ENCODE results near the gene SPIB.
A peak's percentile ranks its signal among the peaks of the same experiment; 100 is the strongest.

Gene SPIB

GRCh38 chr19:50392759-50393158 is 26.0 kb upstream of the SPIB start:
- DNase-seq = no peak

GRCh38 chr19:50393589-50393988 is 25.1 kb upstream of the SPIB start:
- DNase-seq = no peak

DNA sequence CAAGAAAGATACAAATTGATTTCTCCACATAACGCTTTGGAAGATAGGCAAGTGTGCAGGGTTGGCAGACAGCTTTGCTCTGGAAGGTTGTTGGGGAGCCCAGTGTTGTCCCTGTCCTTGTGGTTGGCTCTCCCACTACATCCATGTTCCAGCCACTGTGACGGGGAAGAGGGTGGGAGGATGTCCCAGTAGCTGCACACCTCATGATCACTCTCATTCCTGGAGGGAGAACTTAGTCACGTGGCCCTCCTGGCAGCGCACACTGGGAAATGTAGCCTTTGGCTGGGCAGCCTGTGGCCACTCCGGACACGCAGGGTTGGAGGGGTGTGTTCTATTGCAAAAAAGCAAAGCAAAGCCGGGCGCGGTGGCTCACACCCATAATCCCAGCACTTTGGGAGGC is 24.7 kb upstream of the SPIB start:
- no peak for DNase-seq

- no peak for DNase-seq
These were observed 19.9 kb upstream of the SPIB start for GRCh38 chr19:50398675-50399367.

DNA sequence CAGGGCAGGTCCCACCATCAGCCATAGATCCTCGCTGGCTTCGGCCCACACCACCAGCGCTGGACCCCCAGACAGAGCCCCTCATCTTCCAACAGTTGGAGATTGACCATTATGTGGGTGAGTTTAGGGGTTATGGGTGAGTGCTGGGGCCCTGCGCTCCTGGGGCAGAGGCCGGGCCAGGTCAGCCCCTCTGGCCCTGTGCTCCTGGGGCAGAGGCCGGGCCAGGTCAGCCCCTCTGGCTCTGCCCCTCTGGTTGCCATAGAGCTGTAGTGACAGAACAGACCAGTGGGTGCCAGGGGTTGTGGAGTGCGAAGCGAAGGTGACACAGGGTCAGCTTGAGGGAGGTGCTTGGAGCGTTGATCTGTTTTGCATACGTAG is 19.4 kb upstream of the SPIB start:
- DNase-seq = no peak

GRCh38 chr19:50401605-50402450 is 16.9 kb upstream of the SPIB start:
- DNase-seq = no peak

DNA sequence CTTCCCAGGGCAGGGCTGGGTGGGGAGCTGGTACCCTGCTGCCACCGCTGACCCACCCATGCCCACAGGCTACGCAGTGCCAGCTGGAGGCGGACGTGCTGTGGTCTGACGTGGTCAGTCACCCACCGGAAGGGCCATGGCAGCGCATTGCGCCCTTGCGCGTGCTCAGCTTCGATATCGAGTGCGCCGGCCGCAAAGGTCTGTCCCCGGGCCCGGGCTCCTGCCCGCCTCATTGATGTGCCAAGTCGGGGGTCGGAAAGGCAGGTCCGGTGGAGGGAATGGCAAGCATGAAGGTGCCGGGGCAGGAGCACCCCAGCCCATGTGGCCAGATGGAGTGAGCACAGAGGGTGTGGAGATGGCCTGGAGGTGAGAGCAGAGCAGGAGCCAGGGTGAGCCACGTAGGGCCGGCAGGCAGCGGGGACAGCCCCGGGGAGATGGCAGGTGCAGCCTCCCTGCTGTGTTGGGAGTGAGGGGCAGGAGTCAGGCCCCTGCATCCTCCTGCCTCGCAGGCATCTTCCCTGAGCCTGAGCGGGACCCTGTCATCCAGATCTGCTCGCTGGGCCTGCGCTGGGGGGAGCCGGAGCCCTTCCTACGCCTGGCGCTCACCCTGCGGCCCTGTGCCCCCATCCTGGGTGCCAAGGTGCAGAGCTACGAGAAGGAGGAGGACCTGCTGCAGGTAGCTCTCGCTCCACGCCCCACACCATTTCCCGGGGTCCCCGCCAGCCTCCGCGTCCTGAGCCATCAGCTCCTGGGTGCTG is 16.0 kb upstream of the SPIB start:
- DNase-seq = no peak

DNA sequence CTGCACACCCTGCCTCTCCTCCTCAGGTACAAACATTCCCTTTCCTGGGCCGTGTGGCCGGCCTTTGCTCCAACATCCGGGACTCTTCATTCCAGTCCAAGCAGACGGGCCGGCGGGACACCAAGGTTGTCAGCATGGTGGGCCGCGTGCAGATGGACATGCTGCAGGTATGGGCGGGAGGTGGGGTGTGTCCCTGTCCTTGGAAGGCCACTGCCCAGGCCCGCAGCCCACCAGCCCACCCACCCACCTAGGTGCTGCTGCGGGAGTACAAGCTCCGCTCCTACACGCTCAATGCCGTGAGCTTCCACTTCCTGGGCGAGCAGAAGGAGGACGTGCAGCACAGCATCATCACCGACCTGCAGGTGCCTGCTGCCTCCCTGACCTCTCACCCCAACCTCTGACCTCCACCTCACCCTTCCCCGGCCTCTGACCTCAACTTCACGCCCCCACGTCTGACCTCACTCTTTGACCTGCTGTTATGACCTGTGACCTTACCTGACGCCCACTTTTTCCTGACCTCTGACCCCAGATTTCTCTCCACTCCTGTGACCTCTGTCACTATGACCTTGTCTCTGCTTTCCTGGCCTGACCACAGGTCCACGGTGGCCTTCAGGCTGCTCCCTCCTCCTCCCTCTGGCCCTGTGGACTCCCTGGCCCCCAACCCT is 12.4 kb upstream of the SPIB start:
- DNase-seq = no peak

- DNase-seq = no peak
These were observed 11.9 kb upstream of the SPIB start for GRCh38 chr19:50406829-50407228.

- DNase-seq = no peak
These were observed 9.4 kb upstream of the SPIB start for GRCh38 chr19:50409347-50409746.

DNA sequence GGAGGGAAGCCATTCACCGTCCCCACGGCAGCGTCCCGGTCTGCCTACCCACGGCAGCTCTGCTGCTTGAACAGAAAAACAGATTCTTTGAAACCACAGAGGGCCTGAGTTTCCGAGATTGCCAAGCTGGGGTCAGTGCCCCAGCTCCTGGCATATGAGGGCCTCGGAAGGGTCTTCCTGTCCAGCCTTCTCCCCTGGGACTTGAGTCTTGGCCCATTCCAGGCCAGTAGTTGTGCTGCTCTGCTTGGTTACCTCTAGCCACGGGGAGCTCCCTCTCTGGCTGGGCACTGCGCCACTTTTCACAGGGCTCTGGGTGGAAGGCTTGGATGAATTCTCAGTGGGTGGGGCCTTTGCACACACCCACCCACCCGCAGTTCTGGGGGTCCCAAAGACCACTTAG is 8.6 kb upstream of the SPIB start:
- DNase-seq = no peak

DNA sequence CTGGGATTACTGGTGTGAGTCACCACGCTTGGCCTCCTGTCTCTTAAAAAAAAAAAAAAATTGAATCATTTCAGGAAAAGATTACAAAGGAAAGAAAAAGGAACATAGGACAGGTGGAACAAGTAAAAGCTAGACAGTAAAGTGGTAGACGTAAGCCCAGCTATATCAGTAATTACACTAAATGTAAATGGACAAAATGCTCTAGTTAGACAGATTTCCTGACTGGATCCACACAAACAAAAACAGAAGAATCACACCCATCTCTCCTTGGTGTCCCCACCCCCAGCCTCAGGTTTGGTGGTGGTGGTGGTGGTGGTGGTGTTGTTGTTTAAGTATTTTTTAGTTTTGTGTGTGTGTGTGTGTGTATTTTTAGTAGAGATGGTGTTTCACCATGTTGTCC is 6.3 kb upstream of the SPIB start:
- DNase-seq = no peak

- DNase-seq = no peak
These were observed 5.6 kb upstream of the SPIB start for GRCh38 chr19:50413096-50413495.

DNA sequence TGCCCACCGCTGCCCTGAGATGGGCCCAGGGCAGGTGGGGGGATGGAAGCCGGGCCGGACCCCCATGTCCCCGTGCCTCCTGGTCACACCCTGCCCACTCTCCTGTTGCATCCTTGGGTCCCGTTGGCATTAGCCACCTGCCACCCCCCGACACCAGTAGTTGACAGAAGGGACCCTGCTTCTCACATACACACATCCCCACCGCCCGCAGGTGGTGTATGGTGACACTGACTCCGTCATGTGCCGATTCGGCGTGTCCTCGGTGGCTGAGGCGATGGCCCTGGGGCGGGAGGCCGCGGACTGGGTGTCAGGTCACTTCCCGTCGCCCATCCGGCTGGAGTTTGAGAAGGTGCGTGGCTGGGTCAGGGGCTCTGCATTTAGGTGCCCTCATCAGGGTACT is 5.2 kb upstream of the SPIB start:
- no peak for DNase-seq

GRCh38 chr19:50414864-50415660 is 3.7 kb upstream of the SPIB start:
- DNase-seq = peak; percentile 85

DNA sequence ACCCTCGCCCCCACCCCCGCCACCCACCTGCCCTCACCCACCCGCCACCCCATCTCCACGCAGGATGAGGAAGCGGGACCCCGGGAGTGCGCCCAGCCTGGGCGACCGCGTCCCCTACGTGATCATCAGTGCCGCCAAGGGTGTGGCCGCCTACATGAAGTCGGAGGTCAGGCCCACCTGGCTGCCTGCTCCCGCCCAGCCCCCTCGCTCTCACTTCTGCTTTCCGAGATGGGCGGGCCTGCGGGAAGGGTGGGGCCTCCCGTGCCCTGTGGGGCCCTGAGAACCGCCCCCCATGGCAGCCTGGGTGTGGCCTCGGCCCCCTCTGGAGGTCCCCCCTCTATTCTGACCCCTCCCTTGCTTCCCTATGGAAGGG is 3.1 kb upstream of the SPIB start:
- DNase-seq = peak; percentile 82

GRCh38 chr19:50416034-50416977 is 2.4 kb upstream of the SPIB start:
- no peak for DNase-seq

DNA sequence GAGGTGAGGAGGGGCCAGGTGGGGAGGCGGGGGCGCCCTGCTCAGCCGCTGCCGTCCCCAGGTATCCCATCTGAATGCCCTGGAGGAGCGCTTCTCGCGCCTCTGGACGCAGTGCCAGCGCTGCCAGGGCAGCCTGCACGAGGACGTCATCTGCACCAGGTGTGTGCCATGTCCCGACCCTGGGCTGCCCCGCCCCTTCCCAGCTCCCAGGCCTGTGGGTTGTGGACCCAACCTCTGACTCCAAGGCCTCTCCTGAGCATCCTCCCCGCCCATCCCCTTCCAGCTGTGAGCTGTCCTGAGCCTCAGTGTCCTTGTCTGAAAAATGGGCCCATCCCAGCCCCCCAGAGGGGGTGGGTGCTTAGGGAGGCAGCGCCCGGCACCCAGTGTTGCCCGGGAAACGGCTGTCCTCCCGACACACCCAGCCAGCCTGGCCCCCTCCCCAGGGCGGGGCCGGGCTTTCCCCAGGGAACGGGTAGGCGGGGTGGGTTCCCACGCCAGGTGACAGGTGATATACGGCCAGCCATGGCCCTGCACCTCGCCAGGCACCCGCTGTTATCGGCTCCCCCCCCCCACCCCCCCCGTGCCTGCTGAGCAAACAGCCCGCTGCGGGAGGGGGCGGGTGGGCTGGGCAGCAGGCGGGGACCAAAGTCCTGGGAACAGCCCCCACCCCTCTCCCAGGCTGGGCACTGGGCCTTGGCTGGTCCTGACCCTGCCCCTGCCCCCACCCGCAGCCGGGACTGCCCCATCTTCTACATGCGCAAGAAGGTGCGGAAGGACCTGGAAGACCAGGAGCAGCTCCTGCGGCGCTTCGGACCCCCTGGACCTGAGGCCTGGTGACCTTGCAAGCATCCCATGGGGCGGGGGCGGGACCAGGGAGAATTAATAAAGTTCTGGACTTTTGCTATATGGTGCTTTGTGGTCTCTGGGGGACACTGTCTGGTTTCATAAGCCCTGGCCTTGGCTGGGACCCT is 1.3 kb upstream of the SPIB start:
- DNase-seq = no peak

- DNase-seq = no peak
These were observed 363 bp downstream of the SPIB start for GRCh38 chr19:50419022-50419579.

GRCh38 chr19:50419580-50420035 is 870 bp downstream of the SPIB start:
- no peak for DNase-seq

Data from hematopoietic multipotent progenitor cell treated with erythropoietin and hydrocortisone succinate and interleukin-3 and kit ligand, for 6 days (in vitro differentiated cells).